Activated T-cell treated with anti-CD3 and anti-CD28 coated beads, Interleukin-2, amount 50 U/mL, for 48 hours (primary cell): Measurements from ENCODE around the gene ATP8B2.
"Not testable (repeated sequence)": the region's sequence is repeated elsewhere in the genome, so short reads cannot be mapped to it uniquely, and the experiment has no call there.

Experiments
- DNase-seq, 2 experiments: peaks; one replicate each; pipeline ENCODE4 v3.0.0-alpha.2; 2020

The ATP8B2 gene, protein sequence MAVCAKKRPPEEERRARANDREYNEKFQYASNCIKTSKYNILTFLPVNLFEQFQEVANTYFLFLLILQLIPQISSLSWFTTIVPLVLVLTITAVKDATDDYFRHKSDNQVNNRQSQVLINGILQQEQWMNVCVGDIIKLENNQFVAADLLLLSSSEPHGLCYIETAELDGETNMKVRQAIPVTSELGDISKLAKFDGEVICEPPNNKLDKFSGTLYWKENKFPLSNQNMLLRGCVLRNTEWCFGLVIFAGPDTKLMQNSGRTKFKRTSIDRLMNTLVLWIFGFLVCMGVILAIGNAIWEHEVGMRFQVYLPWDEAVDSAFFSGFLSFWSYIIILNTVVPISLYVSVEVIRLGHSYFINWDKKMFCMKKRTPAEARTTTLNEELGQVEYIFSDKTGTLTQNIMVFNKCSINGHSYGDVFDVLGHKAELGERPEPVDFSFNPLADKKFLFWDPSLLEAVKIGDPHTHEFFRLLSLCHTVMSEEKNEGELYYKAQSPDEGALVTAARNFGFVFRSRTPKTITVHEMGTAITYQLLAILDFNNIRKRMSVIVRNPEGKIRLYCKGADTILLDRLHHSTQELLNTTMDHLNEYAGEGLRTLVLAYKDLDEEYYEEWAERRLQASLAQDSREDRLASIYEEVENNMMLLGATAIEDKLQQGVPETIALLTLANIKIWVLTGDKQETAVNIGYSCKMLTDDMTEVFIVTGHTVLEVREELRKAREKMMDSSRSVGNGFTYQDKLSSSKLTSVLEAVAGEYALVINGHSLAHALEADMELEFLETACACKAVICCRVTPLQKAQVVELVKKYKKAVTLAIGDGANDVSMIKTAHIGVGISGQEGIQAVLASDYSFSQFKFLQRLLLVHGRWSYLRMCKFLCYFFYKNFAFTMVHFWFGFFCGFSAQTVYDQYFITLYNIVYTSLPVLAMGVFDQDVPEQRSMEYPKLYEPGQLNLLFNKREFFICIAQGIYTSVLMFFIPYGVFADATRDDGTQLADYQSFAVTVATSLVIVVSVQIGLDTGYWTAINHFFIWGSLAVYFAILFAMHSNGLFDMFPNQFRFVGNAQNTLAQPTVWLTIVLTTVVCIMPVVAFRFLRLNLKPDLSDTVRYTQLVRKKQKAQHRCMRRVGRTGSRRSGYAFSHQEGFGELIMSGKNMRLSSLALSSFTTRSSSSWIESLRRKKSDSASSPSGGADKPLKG

DNA sequence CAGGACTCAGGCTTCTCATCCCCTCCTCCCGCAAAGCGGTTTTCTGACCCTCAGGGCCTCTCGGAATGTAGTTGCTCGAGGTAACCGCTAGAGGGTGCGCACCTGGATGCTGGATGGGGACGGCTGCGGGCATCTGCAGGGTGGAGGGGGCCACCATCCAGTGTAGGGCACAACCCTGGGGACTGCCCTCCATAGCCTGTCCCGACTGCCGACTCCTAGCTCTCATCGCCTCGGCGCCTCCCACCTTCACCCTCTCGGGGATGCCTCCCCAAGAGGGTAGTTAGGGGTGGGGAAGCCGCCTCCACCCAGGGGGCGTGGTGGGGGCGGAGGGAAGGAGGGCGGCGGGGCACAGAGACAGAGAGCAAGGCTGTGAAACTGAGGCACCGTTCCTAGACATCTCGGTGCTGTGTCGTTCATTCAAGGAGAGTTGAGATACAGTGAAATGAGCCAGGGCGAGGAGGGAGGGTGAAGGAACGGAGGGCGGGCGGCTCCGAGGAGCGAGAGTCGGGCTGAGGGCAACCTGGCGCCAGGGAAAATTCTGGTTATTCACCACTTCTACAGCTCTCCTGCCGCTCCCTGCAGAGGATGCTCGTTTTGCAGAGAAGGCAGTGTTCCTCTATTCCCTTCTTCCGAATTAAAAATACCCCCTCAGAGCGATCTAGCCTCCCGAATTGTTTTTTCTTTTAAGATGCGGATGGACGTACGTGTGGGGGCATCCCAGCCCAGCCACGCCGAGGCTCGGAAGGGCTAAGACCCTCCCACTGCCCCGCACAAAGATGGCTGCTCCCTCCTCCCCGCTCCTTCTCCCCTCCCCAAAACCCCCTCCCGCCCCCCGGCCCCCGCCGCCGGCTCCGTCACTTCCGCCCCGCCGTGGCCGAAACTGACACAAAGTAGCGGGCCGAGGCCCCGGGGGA is at the start of gene ATP8B2:
Gene ATP8B2, plus strand, starts transcription at position 857 of the 914 bp plus-strand sequence. CDS start 2,617 bp downstream, outside the sequence.
- peak; percentile 90 to 91 for DNase-seq

DNA sequence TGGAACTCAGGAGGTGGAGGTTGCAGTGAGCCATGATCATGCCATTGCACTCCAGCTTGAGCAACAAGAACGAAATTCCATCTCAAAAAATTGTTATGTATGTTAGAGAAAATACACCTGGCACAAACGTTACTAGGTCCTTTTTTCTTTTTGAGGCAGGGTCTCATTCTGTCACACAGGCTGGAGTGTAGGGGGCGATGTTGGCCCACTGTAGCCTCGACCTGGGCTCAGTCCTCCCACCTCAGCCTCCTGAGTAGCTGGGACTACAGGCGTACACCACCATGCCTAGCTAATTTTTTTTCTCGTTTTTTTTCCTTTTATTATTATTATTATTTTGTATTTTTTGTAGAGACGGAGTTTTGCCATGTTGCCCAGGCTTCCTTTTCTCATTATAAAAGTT is 48.5 kb upstream of the ATP8B2 start:
- DNase-seq, result peak; percentile 47 to 60

DNA sequence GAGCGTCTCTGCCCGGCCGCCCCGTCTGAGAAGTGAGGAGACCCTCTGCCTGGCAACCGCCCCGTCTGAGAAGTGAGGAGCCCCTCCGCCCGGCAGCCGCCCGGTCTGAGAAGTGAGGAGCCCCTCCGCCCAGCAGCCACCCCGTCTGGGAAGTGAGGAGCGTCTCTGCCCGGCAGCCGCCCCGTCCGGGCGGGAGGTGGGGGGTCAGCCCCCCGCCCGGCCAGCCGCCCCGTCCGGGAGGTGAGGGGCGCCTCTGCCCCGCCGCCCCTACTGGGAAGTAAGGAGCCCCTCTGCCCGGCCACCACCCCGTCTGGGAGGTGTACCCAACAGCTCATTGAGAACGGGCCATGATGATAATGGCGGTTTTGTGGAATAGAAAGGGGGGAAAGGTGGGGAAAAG is 37.7 kb upstream of the ATP8B2 start:
- DNase-seq, result not testable (repeated sequence)

DNA sequence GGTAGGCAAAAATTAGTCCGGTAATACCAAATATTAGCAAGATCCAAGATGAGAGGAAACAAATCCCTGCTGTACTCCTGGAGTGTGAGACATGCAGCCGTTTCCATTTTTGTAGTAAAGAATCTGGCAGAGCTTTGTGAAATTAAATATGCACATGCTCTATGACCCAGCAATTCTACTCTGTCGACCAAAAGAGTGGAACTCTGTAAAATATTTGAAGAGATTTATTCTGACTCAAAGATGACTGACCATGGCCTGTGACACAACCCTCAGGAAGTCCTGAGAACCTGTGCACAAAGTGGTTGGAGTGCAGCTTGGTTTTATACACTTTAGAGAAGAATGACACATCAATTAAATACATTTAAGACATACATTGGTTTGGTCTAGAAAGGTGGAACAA is 36.7 kb upstream of the ATP8B2 start:
- DNase-seq, result no peak

DNA sequence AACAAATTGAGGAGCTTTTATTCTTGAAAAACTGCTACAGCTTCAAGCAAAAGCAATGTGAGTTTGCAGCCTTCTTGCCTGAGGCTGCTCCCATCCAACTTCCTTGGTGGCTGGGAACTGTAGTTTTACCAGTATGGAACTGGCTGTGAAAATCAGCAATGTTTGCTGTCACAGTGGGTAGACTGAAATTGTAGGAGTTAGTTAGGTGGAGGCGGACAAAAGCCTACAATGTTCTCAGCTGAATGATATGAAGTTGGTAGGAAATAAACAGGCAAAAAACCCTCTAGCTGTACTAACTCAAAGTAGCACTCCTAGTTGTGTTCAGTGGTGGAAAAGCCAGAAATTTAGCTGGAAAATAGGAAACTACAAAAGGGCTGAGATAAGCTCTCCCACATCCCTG is 34.4 kb upstream of the ATP8B2 start:
- no peak for DNase-seq

DNA sequence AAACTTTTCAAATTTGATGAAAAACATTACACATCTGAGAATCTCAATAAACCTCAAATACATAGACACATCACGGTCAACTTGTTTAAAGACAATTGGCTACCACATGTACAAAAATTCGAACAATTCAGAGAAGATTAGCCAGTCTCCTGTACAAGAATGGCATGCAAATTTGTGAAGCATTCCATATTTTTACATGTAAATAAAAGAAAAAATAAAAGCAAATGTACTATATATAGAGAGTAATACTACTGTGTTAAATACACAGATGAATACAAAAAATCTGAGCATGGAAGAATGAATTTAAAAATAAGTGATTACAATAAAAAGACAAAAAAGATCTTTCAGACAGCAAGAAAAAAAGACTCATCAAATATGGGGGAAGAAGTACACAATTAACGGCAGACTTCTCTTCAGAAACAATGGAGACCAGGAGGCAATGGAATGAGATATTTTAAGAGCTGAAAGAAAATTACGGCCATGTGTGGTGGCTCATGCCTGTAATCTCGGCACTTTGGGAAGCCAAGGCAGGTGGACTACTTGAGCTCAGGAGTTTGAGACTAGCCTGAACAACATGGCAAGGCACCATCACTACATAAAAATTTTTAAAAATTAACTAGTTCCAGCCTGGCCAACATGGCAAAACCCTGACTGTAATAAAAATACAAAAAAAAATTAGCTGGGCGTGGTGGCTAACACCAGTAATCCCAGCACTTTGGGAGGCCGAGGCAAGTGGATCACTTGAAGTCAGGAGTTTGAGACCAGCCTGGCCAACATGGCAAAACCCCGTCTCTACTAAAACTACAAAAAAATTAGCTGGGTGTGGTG is 29.7 kb upstream of the ATP8B2 start:
- no peak for DNase-seq

DNA sequence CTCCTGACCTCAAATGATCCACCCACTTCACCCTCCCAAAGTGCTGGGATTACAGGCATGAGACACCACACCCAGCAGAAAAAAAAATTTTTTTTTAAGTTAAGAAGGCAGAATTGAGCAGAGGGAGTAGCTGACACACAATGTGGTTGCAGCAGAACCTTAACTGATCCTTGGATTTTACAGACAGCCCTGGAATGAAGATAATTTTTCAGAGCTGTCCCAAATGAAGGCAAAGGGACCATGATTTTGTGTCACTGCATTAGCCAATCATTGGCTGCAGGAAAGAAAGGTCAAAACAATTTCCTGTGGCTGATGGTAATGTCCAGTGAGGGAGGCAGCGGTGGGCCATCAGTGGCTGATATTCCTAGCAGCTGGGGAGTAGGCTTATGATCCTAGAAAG is 23.7 kb upstream of the ATP8B2 start:
- no peak for DNase-seq

DNA sequence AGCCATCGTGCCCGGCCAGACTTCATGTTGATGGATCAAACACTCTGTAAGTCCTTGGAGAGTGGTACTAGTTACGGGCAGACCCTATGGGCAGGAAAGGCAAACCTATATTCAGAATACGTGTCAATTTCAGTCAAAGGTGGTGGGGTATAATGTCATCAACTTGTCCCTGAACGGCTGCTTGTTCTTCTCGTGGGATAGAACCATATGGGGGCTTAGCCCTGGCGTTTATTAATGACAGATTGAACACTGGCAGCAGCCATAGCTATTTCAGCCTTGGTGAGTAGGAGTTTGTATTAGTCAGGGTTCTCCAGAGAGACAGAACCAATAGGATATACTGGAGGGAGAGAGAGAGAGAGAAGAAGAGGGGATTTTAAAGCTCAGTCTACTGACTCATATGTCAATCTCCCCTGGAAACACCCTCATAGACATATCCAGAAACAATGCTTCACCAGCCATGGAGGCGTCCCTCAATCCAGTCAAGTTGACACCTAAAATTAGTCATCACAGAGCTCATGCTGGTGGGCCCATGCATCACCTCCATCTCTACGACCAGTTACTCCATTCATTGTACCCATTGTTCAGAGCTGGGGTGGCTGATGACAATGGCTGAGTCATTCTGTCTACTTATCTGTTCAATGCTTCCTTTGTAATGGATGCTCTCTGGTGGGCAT is 20.5 kb upstream of the ATP8B2 start:
- peak; percentile 65 to 74 for DNase-seq

DNA sequence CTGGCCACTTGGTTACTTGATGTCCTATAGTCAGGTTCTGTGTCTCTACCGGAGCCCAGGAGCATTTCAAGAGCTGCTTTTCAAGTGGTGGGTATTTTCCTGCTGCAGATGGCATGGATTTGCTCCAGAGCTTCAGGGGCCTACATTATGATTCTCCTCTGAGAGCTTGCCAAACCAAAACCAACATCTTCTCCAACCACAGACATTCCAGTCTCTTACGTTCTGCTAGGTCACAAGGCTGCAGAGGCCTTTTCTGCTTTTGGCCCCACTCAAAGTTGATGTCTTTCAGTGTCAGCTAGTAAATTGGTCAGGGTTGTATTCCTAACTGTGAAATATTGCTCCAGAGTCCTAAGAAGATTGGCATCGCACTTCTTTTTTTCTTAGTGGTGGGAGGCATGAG is 19.2 kb upstream of the ATP8B2 start:
- no peak for DNase-seq

DNA sequence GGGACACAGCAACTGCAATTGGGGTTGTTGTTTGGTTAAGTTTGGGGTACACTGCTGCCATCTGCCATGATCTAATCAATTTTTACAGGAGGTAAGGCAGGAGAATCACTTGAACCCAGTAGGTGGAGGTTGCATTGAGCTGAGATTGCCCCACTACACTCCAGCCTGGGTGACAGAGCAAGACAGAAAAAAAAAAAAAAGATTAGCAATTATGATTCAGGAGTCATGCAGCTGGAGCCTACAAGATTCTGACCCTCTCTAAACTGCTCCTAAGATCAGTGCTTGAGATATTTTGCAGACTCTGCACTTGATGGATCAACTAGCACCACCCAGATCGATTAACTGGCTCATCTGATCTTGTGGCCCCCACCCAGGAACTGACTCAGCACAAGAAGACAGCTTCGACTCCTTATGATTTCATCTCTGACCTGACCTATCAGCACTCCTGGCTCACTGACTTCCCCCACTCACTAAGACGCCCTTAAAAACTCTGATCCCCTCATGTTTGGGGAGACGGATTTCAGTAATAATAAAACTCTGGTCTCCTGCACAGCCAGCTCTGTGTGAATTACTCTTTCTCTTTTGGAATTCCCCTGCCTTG is 17.6 kb upstream of the ATP8B2 start:
- DNase-seq, result peak; percentile 24 to 29

DNA sequence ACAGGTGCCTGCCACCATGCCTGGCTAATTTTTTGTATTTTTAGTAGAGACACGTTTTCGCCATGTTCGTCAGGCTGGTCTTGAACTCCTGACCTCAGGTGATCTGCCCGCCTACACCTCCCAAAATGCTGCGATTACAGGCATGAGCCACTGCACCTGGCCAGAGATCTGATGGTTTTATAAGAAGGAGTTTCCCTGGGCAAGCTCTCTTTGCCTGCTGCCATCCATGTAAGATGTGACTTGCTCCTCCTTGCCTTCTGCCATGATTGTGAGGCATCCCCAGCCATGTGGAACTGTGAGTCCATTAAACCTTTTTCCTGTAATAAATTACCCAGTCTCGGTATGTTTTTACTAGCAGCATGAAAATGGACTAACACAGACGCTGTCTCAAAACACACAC is 16.2 kb upstream of the ATP8B2 start:
- not testable (repeated sequence) for DNase-seq

DNA sequence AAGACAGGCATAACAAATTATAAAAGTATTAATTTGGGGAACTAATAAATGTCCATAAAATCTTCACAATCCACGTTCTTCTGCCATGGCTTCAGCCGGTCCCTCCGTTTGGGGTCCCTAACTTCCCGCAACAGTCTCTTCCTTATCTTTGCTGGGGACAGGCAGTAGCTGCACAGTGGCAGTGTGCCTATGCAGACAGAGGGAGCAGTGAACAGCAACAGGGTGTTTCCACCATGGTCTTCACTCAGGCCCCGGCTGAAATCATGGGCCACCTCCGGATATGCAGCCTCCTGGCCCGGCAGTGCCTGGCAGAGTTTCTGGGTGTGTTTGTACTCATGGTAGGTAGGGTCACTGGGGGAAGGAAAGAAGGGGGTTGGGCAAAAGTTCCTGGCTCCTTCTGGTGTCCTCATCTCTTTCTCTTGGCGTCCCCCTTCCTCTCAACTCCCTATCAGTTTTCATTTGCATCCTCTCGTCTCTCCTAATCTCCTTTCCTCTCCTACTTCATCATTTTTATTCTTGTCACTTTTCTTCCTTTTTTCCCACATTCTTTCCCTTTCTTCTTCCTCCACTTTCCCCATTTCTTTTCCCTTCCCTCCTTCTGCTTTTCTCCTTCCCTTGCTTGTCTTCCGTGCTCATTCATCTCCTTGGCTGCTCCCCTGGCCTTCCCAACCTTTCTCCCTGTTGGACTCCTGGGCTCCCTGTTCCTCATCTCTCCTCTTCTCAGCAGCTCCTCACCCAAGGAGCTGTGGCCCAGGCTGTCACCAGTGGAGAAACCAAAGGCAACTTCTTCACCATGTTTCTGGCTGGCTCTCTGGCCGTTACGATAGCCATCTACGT is 12.9 kb upstream of the ATP8B2 start:
- DNase-seq, result not testable (repeated sequence)

DNA sequence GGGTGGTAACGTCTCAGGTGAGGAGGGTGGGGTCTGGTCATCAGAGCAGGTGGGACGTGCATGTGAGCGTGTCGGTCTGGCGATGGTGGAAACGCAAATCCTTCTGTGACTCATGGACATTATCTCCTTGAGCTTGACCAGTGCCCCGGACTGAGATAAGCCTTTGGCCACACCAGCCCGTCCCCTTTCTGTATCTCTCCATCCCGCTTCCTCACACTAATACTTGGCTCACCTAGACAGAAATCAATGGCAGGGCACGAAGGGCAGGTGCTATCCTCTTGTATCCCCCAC is 12.3 kb upstream of the ATP8B2 start:
- no peak for DNase-seq

DNA sequence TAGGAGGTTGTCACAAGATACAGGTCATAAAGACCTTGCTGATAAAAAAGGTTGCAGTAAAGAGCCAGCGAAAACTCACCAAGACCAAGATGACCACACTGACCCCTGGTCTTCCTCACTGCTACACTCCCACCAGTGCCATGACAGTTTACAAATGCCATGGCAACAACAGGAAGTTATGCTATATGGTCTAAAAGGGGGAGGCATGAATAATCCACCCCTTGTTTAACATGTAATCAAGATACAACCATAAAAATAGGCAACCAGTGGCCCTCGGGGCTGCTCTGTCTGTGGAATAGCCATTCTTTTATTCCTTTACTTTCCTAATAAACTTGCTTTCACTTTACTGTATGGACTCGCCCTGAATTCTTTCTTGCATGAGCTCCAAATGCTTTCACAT is 11.1 kb upstream of the ATP8B2 start:
- DNase-seq, result not testable (repeated sequence)

DNA sequence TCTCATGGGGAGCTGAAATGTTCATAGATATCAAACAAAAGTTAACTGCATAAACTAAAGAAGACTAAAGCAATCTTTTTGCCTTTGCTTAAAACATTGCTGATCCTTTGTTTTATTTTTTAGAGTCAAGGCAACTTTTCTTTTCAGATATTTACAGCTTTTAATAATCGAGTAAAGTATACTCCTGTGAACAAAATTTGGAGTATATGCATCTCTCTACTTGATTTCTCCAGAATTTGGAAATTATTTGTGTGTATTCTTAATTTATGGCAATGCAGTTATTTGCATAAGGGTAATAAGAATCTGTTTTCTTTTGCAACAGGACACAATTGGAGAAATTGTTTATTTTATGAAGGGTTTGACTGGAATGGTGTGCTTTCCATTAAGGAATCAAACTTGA is 8.6 kb upstream of the ATP8B2 start:
- no peak for DNase-seq

DNA sequence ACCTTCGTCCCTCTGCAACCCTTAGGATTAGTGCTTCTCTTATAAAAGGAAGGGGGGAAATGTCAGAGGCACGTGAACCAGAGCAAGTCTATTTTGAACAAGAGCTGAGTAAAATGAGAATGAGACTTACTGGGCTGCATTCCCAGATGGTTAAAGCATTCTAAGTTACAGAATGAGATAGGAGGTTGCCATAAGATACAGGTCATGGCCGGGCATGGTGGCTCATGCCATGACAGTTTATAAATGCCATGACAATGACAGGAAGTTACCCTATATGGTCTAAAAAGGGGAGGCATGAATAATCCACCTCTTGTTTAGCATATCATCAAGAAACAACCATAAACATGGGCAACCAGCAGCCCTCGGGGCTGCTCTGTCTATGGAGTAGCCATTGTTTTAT is 6.9 kb upstream of the ATP8B2 start:
- no peak for DNase-seq

DNA sequence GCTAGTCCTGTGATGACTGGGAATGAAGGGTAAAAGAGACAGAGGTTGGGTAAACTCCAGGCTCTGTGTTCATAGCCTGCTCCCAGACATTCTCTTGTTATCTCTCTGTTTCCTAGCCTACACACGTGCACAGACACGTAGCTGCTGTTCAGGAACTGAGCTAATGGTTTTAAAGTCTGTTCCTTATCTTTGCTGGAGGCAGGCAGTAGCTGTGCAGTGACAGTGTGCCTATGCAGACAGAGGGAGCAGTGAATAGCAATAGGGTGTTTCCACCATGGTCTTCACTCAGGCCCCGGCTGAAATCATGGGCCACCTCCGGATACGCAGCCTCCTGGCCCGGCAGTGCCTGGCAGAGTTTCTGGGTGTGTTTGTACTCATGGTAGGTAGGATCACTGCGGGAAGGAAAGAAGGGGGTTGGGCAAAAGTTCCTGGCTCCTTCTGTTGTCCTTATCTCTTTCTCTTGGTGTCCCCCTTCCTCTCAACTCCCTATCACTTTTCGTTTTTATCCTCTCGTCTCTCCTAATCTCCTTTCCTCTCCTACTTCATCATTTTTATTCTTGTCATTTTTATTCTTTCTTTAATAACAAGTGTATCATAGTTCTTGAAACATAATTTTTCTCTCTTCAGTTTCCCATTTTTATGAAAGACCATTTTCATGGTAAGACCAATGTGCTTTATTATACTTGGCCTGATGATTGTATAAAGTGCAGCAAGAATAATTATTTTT is 4.3 kb upstream of the ATP8B2 start, which contains the start of gene AQP10:
Gene AQP10, plus strand, starts transcription at position 212 of the 727 bp plus-strand sequence. Its CDS starts 63 bp downstream, at position 275.
- no peak for DNase-seq

DNA sequence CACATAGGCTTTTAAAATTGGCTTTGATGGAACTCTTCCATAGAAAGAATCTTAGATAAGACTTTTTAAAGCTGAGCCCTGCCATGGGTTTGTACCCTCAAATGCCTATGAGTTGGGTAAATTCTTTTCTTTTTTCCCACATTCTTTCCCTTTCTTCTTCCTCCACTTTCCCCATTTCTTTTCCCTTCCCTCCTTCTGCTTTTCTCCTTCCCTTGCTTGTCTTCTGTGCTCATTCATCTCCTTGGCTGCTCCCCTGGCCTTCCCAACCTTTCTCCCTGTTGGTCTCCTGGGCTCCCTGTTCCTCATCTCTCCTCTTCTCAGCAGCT is 3.8 kb upstream of the ATP8B2 start:
- DNase-seq, result not testable (repeated sequence)

DNA sequence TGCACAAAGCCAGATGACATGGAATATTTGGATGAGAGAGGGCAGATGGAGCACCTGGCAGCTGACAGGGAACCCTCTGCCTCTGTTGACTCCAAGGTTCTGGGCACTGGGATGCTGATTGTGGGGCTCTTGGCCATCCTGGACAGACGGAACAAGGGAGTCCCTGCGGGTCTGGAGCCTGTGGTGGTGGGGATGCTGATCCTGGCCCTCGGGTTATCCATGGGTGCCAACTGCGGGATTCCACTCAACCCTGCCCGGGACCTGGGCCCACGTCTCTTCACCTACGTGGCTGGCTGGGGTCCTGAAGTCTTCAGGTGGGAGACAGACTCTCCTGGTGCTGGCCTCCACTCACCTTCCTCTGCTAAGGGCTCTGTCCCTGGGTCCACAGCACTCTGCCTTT is 1.8 kb upstream of the ATP8B2 start:
- DNase-seq, result no peak
